ENCODE data around the gene RAB4B. TPM values are rescaled to one million over a fixed set of nuclear protein-coding genes. Genes with fewer than 3 reads are reported as not detected.
"Not testable (repeated sequence)": the region's sequence is repeated elsewhere in the genome, so short reads cannot be mapped to it uniquely, and the experiment has no call there.

The RAB4B gene
- total and polyA plus RNA-seq, 2 experiments from 2014 or later: 27.4 to 29.0 TPM

GRCh38 chr19:40831502-40832430 lies 53.7 kb downstream of the RAB4B start (continued):
- TF ChIP-seq ZNF462 (CRISPR knock-in tag; IDR thresholded peaks at IDR 0.05) (no peak), ZNF114 (CRISPR knock-in tag; IDR thresholded peaks at IDR 0.05) (no peak), CREB1 (CRISPR knock-in tag; IDR thresholded peaks at IDR 0.05; ENCODE audit: low read depth) (no peak), STAT1 (IDR thresholded peaks at IDR 0.05; ENCODE audit: unreplicated experiment) (no peak), NANOG (IDR thresholded peaks at IDR 0.05; ENCODE audit: borderline replicate concordance) (no peak)

GRCh38 chr19:40832431-40832790 lies 54.4 kb downstream of the RAB4B start:
- H3K79me2 ChIP-seq (replicated peaks; ENCODE audit: insufficient read depth); H3K4me2 ChIP-seq; H3K4me3 Mint-ChIP-seq; H3K27ac Mint-ChIP-seq; H3K4me1 Mint-ChIP-seq; H3K9me3 Mint-ChIP-seq; ATAC-seq; H2AFZ ChIP-seq; H3F3A ChIP-seq (replicated peaks; ENCODE audit: low read depth); H3K9me2 ChIP-seq (ENCODE audit: insufficient read depth); H3K36me3 ChIP-seq (ENCODE audit: insufficient read depth); H3K4me3 ChIP-seq; H3K36me3 Mint-ChIP-seq (ENCODE audit: low read depth); DNase-seq (ENCODE audit: low spot score); H3K4me1 ChIP-seq (ENCODE audit: insufficient read depth); H3K27me3 Mint-ChIP-seq (ENCODE audit: insufficient read depth, low read depth, poor library complexity); H3K27me3 ChIP-seq (ENCODE audit: insufficient read depth); H3K27ac ChIP-seq (ENCODE audit: low read depth); H4K20me1 ChIP-seq (replicated peaks; ENCODE audit: insufficient read depth): not testable (repeated sequence)

GRCh38 chr19:40833728-40834533 lies 55.9 kb downstream of the RAB4B start:
- not testable (repeated sequence) for H3K4me2 ChIP-seq; H3K27ac ChIP-seq (ENCODE audit: low read depth); H3K79me2 ChIP-seq (replicated peaks; ENCODE audit: insufficient read depth); H3K27me3 Mint-ChIP-seq (ENCODE audit: insufficient read depth, low read depth, poor library complexity); H3K4me3 Mint-ChIP-seq; H3K27ac Mint-ChIP-seq; ATAC-seq; H3K4me1 Mint-ChIP-seq; H3K4me1 ChIP-seq (ENCODE audit: insufficient read depth); H2AFZ ChIP-seq; H3F3A ChIP-seq (replicated peaks; ENCODE audit: low read depth); H3K27me3 ChIP-seq (ENCODE audit: insufficient read depth); DNase-seq (ENCODE audit: low spot score); H4K20me1 ChIP-seq (replicated peaks; ENCODE audit: insufficient read depth); H3K9me2 ChIP-seq (ENCODE audit: insufficient read depth); H3K36me3 ChIP-seq (ENCODE audit: insufficient read depth); H3K4me3 ChIP-seq; H3K36me3 Mint-ChIP-seq (ENCODE audit: low read depth); H3K9me3 Mint-ChIP-seq
